ENCODE data around the gene TP53INP2. TPM values are rescaled to one million over a fixed set of nuclear protein-coding genes. Genes with fewer than 3 reads are reported as not detected.

TP53INP2 gene
- total RNA-seq, 1 experiment from 2014 or later = 20.6 TPM

- in situ Hi-C loops (cut with HindIII; ENCODE audit: low pct_unique_long_range_greater_than_20kb, low sequenced_read_pairs) = no loop called here
- CTCF ChIA-PET = no interaction called here
- no TSS peak for BruUV-seq (replicated peaks)
- intact Hi-C loops (cut with micrococcal nuclease; ENCODE audit: unreplicated experiment) = no loop called here
- H3K27ac ChIP-seq (ENCODE audit: low read length) = no peak overlapping the region; the same call in 1 of the 2 replicates
- no peak for TF ChIP-seq REST (IDR thresholded peaks at IDR 0.05; ENCODE audit: insufficient read depth in 1 of 2, low read depth in 2 of 2, low read length in 1 of 2)
- no peak for TF ChIP-seq SIN3A (IDR thresholded peaks at IDR 0.05; ENCODE audit: borderline replicate concordance, insufficient read depth, low read depth, low read length)
- no peak for TF ChIP-seq POLR2AphosphoS5 (IDR thresholded peaks at IDR 0.05; ENCODE audit: low read depth, low read length)
- no peak for ATAC-seq
- POLR2A ChIA-PET = interaction anchor here (0.6 kb wide), 1 partner anchor 244 kb away, joined by 7 read pairs; no protein-coding TSS in a partner anchor
- H3K27me3 ChIP-seq (ENCODE audit: control insufficient read depth, insufficient read depth, low read length) = no peaks in the 10 kb centered on the region
- no peaks in the 10 kb centered on the region for H3K9me3 ChIP-seq (ENCODE audit: control insufficient read depth, insufficient read depth, low read depth, low read length)
- no peak for DNase-seq (ENCODE audit: low read depth, low spot score)
- no peaks in the 10 kb centered on the region for H3K36me3 ChIP-seq (ENCODE audit: control insufficient read depth, insufficient read depth, low read length)
- no peak overlapping the region for H3K4me3 ChIP-seq (ENCODE audit: low read depth in 2 of 2, low read length in 2 of 2)
- peaks cover 5% of the 10 kb centered on the region; the same call in 1 of the 2 replicates for H3K4me1 ChIP-seq (ENCODE audit: control insufficient read depth, insufficient read depth, low read length)
These were observed 23.5 kb upstream of the TP53INP2 start for GRCh38 chr20:34680586-34681175.

- DNase-seq (ENCODE audit: low read depth, low spot score) (no peak), ATAC-seq (no peak)
- Histone ChIP-seq H3K4me1 (ENCODE audit: control insufficient read depth, insufficient read depth, low read length) (peaks cover 5% of the 10 kb centered on the region; the same call in 1 of the 2 replicates), H3K4me3 (ENCODE audit: low read depth in 2 of 2, low read length in 2 of 2) (no peak overlapping the region), H3K27ac (ENCODE audit: low read length) (no peak overlapping the region), H3K9me3 (ENCODE audit: control insufficient read depth, insufficient read depth, low read depth, low read length) (no peaks in the 10 kb centered on the region), H3K36me3 (ENCODE audit: control insufficient read depth, insufficient read depth, low read length) (no peaks in the 10 kb centered on the region), H3K27me3 (ENCODE audit: control insufficient read depth, insufficient read depth, low read length) (no peaks in the 10 kb centered on the region)
- in situ Hi-C loops (cut with HindIII; ENCODE audit: low pct_unique_long_range_greater_than_20kb, low sequenced_read_pairs) = no loop called here
- ChIA-PET POLR2A (no interaction called here), CTCF (interaction anchor here (0.6 kb wide), 1 partner anchor 17 kb away, joined by 3 read pairs; no protein-coding TSS in a partner anchor)
- no peak for TF ChIP-seq POLR2AphosphoS5 (IDR thresholded peaks at IDR 0.05; ENCODE audit: low read depth, low read length)
- TF ChIP-seq REST (IDR thresholded peaks at IDR 0.05; ENCODE audit: insufficient read depth in 1 of 2, low read depth in 2 of 2, low read length in 1 of 2) = no peak
- no peak for TF ChIP-seq SIN3A (IDR thresholded peaks at IDR 0.05; ENCODE audit: borderline replicate concordance, insufficient read depth, low read depth, low read length)
- TF ChIP-seq TCF7L2 (IDR thresholded peaks at IDR 0.05; ENCODE audit: low read depth, low read length) = no peak
- TF ChIP-seq CTCF (IDR thresholded peaks at IDR 0.05) = no peak
- BruUV-seq (replicated peaks) = no TSS peak
- intact Hi-C loops (cut with micrococcal nuclease; ENCODE audit: unreplicated experiment) = no loop called here
These were observed 20.5 kb upstream of the TP53INP2 start for GRCh38 chr20:34683667-34684066.

Measured in Panc1 (cell line).